Right renal pelvis (tissue), 4 donors: ENCODE measurements around the gene LIN7C. TPM values are rescaled to one million over a fixed set of nuclear protein-coding genes. Genes with fewer than 3 reads are reported as not detected.

ENCODE experiments used
- DNase-seq, 4 donors: peaks; one replicate each; pipeline ENCODE4 v3.0.0-alpha.2; 2013; ENCODE audit warnings: low read depth in 4 of 4, low spot score in 3 of 4, missing footprints in 1 of 4
- polyA plus RNA-seq, 4 donors: library from polyadenylated mRNA; unstranded; fragments of 120-200 nt; gene quantifications; one replicate each; pipeline ENCODE4 v1.2.1, GENCODE V29; 2013; ENCODE audit not compliant: insufficient read length in 4 of 4

LIN7C gene
- polyA plus RNA-seq, 4 donors: 19.9 to 32.0 (median 29.3) TPM

DNA sequence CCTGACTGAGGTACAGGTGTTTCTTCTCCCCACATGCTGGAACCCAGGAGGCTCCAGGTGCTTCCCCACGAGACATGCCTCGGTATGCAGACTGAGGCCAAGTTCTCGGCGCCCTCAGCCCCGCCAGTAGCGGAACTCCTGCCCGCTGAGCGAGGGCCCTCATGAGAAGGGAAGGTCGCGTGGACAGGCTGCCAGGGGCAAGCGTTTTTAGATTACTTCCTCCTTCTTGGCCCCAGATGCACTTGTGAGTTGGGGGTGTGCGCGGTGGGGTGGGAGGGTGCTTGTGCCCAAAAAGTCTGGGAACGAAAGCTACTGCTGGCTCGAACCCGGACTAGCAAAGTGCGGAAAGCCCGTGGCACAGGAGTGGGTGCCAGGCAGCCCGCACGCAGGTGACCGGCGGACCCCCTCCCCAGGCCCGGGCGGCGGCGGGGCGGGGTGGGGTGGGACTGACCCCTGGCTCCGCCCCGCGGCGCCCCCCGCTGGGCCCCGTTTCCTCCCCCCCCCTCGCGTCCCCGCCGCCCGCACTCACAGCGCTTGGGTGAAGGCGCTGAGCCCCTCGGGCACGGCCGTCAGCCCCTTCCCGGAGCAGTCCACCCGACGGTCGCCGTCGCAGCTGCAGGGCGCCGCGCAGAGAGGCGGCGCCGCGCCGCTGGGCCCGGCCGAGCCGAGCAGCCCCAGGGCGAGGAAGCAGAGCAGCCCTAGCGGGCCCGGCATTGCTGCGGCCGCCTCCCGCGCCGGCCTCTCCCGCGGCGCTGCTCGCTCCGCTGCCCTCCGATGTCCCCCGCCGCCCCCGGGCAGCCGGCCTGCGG lies 34.8 kb downstream of the LIN7C start:
- no peak for DNase-seq

DNA sequence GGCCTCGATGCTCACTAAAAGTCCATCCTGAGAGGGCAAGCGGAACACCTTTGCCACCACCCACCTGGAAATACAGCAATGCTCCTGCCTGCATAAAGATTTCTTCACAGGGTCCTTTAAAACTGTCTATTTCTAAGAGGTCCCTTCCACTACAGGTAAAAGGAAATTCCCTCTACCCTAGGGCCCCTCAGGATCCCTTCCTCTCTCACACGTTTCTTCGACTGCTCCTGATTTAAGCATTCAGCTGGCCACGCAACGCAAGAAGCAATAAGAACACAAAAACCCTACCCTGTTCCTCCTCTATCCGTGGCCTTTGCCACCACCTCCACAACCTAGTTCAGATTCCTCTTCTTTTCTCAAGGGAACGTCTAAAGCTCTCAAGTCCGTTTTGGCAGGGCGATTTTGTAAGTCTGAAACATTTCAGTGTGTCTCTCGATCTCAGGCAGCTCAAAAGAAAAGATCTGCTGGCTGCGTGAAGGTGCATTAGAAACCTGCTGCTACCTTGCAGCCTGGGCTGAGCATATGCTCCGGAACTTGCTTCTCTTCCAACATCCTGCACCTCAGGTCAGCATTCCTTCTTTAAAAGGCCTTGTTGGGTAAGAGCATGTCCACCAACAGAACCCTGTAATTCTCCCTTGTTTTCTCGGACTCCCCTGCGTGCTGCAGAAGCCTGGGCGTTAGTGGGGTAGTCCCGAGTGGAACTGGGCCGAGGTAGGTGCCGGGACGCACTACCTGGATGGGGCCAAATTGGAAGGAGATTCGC lies 35.6 kb downstream of the LIN7C start:
- DNase-seq: no peak

DNA sequence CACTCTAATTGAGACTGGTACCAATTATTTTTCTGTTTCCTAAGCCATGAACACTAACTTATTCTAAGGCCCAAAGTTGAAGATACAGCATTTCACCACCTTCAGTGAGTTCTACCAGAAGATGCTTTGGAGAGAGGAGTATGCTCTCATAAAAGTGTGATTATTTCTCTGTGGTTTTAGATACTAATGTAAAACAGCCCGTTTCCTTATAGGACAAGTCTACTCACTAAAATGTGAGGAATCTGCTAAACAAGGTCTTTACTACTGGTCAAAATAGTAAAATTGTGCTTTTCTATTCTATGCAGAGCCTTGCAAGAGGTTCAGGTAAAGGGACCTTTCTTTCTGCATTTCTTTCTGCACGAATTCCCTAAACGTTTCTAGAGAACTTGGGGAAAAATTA lies 36.4 kb downstream of the LIN7C start:
- no peak for DNase-seq

DNA sequence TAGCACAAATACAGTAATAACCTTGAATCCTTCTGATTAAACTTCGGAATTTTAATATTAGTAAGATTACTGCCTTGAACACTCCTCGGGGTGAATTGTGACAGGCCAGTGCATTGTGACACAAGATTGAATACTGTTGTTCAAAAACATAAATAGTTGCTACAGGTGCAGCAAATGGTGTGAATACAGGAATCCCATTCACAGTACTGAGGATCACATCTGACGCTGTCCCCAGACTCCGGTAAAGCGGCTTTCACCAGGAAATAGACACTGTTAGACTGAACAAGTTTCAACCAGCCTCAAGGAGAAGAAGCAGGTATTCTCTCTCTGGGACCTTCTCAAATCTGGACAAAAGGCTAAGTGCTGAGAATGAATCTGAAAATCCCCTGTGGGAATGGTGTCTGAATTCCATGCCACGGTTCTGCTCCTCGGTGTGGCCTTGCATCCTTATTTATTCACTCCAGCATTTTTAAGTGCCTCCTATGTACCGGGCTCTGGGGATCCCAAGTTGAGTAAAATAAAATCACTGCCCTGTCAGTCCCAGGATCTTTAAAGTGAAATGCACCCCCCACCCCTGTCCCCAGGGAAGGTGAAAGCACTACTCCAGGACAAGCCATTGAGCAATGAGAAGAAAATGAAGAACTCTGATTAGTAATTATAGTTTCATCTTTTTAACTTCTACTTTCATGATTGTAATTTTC lies 37.4 kb downstream of the LIN7C start:
- DNase-seq: no peak

DNA sequence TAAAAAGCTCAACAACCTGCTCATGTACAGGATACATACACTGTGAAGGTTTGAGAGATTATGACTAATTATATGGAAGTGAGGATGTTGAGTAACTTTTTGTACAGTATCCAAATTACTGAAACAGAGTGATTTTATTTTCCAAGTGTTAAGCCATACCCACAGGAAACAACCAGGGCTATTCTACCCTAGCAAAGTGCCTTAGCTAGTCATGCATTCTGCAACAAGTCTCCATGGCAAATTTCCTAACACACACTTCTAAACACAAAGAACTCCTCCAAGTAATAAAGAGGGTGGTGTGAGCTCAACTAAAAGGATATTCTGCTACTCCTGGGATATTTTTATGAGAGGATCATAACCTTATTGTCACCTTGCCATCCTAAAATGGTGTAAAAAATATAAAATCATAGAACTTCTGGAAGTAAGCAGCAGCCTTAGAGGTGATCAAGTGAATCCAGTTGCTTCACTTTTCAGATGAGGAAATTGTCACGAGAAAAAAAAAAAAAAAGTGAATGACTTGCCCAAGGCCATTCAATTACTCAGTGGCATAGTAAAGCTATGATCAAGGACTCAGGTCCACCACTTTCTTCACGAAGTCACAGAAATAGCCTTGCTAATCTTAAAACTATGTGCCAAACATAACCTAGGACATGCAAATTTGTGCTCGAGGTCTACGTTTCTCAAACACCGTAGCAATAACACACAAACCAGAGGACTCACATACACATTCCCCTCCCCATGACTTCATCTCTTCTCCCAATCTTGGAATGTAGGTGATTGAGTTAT lies 38.2 kb downstream of the LIN7C start:
- DNase-seq: no peak

DNA sequence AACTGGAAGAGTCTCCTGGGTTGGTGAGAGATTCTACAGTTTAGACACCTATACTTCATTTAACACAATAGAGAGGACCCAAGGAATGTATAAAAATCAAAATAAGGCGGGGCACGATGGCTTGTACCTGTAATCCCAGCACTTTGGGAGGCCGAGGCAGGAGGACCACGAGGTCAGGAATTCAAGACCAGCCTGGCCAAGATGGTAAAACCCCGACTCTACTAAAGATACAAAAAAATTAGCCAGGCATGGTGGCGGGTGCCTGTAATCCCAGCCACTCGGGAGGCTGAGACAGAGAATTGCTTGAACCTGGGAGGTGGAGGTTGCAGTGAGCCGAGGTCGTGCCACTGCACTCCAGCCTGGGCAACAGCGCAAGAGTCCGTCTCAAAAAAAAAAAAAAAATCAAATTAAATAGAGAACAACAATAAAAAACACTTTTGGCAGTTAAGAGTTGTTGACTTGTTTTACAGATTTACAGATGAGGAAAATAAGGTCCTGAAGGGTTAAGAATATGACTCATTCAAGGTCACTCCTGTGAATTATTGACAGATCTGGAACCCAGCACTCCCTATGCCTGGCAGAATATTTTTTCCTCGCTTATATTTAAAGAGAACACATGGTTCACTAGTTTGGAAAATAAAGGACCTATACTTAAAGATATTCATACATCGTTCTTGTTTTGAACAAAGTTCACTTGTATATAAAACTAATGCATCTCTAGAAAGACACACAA lies 39.2 kb downstream of the LIN7C start:
- no peak for DNase-seq

DNA sequence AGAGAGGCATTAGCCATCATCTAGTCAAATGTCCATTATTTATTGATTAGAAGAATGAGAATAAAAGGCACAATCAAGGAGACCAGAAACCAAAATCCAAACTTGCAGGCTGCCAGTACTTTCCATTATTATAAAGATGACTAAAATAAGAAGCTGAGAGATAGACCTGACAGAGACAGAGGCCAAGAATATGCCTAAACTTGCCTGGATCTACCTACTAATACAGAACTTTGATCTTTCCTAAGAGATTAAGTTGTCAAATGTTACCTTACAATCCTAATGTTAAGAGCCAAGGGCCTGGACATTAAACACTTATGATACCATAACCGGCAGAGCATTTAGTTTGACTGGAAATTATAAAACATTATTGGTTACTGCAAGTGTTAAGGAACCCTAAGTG lies 40.2 kb downstream of the LIN7C start:
- no peak for DNase-seq

DNA sequence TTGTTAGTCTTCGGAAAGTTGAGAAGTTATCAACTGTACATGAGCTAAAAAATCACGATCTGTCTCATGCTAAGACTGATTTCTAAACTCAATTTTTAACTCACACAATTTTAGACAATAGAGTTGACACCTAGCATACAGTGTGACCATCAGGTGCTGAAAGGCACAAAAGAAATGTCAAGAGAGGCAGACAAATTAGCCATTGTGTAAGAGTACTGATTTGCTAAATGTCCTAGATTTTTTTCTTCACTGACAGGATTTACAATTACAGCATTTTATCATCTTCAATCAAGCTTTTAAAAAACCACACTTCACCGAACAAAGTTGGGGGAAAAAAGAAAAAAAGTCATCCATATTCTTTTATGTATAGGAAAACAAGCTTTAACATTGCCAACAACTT lies 40.9 kb downstream of the LIN7C start:
- no peak for DNase-seq

DNA sequence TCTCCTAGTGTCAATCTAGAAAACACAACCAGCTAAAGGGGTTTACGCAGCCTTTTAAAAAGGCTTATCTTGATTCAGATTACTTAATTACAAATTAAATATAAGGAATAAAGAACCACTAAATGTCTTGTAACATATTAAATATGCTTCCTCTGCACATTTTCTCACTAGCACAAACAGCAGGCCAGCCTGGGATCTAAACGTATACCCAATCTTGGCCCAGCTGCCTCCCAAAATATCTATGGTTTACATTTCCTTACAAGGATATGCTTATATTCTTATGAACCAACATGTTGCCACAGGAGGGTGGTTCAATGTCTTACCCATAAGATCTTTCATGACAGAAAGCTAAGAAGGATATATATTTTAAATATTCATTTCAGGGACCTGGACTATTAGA lies 41.7 kb downstream of the LIN7C start:
- no peak for DNase-seq

DNA sequence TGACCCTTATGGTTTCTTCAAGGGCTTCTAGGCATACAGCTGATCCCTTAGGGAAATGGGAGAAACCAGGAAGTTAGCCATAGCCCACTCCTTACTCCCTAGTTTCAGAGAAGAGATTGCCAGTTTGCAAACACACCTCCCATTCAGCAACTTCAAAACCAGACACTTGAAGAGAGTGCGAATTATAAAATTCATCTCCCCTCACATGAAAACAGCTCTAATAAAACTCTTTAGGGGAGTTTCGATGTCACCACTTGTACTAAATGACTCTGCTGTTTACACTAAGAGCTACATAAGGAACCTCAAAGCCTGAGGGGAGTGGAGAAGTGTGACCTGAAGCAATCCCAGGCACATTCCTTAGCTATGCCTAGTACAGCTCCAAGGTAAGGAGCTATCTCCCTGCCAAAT lies 42.3 kb downstream of the LIN7C start:
- DNase-seq: no peak

DNA sequence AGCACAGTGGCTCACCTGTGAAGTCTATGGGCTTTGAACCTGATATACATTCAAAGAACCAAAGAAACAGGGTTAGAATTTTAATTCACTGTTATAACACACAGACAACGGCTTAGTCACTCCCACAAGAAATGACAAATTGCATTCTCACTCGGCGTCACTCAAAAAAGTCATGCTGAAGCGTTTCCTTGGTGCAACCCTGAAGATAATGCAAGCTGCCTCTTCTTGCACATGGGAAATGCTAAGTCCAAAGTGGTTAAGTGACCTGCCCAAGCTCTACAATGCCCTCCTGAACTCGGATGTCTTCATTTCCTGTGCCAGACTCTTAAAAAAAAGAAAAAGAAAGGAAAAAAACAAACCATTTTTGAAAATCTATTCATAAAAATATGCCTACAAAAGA lies 44.0 kb downstream of the LIN7C start:
- no peak for DNase-seq

DNA sequence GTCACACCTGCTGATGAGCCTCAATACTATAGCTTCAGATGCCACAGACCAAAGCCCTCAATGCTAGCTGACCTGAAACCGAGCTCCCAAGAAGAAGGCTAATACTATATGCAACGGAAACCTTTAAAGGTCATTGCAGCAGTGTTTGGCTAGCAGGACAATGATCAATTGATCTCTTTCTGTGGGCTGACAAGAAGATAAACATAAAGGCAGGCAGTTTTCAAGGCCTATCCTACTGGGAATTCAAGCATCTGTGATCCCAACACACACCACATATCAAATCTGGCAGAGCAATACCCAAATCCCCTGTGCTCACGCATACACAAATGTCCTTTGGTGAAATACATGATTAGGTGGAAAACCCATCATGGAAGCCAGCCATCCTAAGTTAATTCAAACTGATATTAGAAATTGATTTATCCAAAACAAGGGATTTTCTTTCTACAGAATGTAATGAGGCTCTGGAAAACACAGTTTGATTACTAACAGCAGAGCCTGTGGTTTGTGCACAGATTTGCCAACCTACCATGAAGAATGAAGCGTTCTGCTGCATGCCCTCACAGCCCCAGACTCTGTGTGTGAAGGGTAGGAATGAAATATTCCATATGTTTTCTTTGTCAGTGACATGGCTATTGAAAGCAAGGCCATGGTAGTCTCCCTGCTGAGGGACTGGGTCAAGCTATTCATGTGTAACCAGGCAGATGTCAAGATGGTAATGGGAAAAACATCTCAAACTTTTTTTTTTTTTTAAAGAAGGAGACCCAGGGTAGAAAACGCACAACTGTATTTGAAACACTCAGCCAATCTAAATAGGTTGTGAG lies 46.2 kb downstream of the LIN7C start:
- DNase-seq: no peak

DNA sequence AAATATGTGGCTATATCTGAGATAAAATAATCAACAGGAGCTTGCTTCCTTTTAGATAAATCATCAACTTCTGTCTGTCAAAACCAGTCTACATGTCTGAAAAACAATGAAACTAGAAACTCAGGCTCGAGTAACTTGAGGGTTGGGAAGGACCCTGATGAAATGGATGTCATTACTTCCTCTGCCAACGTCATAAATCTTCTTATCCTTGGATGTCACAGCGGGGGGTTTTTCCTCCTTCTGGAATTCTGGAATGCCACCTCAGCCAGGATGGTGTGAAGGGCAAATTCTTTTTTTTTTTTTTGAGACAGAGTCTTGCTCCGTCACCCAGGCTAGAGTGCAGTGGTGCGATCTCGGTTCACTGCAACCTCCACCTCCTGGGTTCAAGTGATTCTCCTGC lies 47.4 kb downstream of the LIN7C start:
- DNase-seq: no peak

DNA sequence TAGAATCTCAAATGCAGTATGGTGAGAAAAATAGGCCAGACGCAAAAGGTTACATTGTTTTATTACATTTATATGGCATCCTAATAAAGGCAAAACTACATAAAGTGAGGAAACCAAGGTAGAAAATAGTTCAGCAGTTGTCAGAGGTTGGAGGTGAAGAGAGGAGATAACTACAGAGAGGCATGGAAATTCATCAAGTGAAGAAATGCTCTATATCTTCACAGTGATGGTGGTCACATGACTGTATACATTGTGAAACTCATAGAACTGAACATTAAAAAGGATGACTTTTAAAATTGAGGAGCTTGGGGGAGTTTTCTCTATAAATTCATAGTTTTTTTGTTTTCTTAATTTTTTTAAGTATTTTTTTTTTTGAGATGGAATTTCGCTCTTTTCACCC lies 48.4 kb downstream of the LIN7C start:
- DNase-seq: no peak

DNA sequence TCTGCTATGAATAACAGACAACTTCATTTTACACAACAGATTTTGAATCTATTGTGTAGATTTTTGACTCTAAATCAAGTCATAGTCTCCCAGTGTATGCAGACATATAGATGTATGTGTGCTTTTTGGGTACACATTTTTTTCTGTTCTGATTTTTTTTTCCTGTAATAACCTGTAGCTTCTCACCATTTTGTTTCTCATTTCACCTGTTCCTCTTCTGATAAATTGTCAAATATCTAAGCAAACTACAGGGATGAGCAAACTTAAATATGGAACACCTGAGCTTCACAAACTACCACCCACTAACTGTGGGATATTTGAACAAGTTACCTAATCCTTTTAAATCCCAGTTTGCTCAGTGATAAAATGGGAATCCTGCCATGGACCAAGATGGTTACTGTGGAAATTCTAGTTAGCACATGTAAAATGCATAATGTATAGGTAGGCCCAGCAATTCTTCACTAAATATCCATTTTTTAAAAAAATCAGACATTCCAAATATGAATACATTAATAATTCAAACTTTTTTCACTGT lies 49.7 kb downstream of the LIN7C start:
- no peak for DNase-seq

DNA sequence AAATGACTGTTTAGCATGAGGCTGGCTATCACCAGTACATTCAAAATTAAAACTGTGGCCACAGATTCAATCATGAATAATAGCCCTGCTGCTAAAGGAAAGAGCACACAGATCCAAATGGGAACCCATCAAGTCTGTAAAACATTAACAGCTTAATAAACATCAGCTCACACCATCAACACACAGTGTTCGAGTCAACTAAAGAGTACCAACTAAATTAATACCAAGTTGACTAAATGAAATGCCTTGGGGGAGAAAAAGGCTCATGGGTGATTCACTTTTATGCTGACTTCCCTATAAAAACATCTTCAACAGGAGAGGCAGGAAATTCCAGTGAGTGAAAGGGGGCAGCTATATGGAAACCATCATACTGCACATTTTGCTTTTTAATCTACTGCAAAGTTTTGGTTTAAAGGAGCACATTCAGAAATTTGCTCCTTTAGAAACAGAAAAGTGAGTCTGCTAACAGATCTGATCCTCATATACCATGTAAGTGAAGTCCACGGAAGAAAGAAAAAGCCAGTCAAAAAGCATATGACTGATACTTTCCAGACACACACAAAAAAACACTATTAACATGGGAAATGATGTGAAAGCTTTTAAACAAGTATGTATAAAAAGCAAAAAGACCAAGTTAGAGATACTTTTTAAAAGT lies 50.3 kb downstream of the LIN7C start:
- no peak for DNase-seq

DNA sequence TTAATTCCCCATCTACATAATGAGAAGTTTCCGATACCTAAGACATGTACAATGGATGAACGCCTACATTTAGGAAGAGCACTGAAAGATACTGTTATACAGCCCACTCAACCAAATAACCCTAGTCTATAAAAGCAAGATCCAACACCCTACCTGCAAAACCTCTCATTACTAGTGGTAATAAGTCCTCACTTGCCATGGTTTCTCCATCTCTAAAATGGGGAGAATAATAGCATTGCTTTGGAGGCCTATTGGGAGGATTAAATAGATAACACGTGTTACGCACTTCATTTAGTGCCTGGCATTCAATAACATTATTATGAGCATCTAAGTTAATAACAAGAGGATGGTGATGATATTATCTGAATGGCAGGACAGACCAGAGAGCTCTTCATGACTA lies 50.9 kb downstream of the LIN7C start:
- DNase-seq: no peak

DNA sequence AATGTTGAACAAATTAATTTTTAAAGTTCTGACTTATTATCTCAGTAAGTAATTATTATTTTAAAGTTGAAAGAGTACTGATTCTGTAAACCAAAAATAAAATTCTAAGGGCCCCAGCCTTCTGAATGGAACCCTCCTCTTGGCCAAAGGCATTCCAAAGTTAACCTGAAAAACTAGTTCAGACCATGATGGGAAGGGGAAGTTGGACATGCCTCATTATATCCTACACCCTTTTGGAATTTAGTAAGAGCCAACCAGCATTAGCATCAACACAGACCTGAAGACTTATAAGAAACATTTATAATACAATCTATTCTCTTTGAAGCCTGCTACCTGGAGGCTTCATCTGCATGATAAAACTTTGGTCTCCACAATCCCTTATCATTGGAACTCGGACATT lies 52.9 kb downstream of the LIN7C start:
- no peak for DNase-seq
